ENCODE data around the gene ALDOA.

The ALDOA gene

DNA sequence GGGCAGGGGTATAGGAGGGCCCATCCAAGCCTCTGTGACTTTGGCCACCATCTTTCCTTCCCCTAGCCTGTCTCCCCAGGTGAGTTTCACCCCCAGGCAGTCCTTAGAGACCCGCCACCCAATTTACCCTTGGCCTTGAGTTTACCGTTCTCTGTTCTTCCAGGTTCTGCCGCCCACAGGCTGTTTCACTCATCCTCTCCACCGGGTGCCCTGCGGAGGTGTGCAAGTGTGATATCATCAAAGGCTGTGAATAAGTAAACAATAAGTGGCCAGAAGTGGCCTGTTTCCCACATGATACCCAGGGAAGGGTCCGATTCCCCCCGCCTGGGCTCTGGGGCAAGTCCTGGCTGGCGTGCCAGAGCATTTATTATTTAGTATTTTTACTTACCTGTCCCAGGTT lies 19.4 kb upstream of the ALDOA start:
- no peak for FAIRE-seq

DNA sequence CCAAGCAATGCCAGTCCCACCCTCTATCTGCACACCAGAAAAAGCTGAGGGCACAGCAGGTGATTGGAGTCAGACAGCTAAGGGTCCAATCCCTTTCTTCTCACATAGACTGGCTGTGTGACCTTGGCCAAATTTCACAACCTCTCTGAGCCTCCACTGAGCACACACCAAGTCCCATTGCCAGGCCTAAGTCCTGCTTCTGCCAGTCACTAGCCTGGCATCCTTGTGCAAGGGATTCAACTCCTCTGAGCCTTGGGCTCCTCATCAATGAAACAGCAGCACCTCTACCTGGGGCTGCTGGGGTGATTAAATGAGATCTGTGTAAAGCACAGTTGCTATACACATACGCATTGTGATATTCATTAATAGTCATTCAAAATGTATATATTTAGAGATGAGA lies 19.0 kb upstream of the ALDOA start:
- FAIRE-seq = no peak

DNA sequence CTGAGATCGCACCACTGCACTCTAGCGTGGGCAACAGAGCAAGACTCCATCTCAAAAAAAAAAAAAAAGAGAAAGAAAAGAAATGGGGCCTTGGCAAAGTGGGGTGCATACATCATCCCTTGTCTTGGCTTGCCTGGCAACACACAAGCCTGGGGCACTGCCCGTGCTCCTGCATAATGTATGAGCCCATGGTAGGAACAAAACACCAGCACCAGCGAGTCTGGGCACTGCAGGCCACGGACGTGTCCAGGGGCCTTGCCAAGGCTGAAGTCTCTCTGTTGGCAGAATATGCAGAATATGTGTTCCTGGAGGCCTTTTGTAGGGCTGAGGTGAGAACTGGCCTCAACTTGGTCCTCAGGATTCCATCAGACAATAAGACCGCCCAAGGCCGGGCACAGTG lies 15.7 kb upstream of the ALDOA start:
- FAIRE-seq = no peak

DNA sequence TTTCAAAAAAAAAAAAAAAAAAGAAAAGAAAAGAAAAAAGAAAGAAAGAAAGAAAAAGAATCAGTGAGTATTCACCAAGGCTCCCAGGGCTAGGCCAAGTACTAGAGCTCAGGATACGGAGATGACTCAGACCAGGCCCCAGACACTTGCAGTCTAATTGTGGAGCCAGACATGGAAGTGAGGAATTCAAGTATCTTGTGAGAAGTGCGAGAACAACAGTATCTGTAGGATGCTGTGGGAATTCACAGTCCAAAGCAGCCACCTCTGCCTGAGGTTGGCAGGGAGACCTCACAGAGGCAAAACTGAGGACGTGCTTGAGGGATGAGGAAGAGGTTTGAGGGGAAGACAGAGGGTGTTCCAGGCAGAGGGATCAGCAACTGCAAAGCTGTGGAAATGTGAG lies 14.0 kb upstream of the ALDOA start:
- no peak for FAIRE-seq

DNA sequence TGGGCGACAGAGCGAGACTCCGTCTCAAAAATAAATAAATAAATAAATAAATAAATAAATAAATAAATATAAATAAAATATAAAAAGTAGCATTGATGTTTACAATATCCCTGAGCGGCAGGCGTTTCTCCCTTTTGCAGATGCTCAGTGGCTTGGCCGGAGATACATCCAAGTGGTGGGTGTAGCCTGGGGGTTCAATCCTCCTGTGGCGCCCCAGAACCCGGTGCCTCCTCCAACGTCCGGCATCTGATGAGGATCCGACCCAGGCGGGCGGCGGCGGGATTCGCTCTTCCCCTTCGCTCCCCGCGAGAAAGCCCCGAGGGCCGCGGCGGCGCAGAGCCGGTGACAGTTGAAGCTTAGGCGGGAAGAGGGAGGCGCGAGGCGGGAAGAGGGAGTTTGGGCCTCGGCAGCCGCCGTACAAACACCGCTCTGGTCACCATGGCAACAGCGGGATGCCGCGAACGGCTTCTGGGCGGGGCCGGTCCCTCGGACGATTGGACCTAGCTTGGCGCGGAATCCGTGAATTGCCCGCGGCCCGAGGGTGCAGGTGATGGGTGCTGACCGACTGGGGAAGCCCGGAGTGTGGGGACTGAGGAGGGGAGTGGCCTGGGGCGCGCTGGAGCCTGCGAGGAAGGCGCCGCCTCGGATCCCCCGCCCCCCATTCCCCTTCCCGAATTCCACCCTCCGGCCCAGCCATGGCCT lies 12.7 kb upstream of the ALDOA start:
- FAIRE-seq = peak; percentile 70

DNA sequence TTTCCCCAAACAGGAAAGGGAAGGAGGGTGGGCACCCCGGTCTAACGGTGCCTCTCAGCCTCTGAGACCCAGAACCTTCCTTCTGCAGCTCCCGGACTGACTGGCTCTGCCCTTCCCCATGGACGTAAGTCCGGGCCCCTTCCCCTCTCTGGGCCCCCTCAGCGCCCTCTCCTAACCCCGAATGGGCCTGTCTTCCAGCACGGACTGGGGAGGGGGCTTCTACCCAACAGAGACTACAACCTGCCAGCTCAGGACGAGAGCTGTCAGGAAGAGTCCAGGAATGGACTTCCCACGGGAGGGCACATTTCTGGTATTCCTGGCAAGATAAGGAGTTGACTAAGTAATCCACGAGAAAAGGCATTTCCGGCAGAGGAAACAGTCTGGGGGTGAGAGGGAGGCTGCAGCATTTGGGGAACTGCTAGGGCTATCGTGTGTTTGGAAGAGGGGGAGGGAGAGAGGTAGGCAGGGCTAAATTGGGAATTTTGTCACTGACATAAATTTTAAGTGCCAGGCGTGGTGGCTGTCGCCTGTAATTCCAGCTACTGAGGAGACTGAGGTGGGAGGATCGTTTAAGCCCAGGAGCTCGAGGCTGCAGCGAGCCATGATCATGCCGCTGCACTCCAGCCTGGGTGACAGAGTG lies 12.1 kb upstream of the ALDOA start:
- FAIRE-seq = no peak

DNA sequence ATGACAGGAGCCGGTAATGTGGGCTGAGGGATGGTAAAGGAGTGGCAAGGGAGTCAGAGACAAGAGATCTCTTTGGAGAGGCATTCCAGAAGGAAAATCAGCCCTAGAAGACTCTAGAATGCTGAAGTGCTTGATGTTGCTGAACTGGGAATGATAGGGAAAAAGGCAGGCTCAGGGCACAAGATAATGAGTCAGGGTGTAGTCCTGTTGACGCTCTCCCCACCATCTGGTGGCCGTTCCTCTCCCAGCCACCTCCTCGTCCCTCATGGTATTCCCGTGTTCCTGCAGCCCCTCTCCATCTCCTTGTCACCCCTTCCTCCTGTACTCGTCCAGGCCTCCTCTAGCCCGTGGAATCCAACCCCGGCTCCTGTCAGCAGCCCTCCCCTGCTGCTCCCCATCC lies 11.1 kb upstream of the ALDOA start:
- FAIRE-seq = no peak

DNA sequence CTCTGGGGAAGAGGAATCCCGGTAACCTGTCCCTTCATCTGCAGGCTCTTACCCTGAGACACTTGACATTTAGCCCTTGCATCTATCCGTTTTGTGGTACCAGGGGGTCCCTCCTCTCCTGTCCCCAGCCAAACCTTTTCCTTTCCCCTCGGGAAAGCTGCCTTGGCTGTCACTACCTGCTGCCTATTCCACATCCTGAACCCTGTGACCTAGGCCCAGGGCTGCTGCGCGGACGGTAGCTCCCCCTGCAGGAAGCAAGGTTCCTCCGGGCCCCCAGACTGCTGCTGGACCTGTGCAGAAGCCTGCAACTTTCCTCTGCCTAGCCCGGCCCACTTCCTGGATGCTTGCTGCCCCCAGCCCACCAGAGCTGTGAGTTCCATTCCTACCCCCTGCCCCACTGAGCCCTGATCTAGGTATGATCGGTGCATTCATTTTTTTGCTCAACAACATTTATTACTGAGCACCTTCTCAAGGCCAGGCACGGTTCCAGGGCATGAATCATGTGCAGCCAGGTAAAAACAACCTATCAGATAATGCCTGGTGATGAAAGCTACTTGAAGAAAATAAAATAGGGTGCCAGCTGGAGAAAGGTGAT lies 10.5 kb upstream of the ALDOA start:
- no peak for FAIRE-seq

DNA sequence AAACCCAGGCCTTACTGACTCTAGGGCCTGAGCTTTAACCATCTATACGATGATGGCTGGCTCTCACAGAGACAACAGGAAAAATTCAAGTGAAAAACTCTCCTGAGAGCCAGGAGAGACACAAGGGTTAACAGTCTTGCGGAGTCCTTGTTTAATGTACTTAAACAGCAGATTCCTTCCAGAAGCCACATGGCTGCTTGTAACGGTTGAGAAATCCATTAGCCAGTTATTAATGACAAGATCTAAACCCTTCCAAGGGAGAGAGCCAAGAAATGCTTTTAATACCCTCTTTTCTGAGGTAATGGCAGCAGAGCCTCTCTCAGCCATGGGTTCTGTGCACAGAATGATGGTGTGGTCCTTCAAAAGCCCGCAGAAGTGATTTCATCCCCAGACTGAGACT lies 5.2 kb upstream of the ALDOA start:
- FAIRE-seq = no peak

DNA sequence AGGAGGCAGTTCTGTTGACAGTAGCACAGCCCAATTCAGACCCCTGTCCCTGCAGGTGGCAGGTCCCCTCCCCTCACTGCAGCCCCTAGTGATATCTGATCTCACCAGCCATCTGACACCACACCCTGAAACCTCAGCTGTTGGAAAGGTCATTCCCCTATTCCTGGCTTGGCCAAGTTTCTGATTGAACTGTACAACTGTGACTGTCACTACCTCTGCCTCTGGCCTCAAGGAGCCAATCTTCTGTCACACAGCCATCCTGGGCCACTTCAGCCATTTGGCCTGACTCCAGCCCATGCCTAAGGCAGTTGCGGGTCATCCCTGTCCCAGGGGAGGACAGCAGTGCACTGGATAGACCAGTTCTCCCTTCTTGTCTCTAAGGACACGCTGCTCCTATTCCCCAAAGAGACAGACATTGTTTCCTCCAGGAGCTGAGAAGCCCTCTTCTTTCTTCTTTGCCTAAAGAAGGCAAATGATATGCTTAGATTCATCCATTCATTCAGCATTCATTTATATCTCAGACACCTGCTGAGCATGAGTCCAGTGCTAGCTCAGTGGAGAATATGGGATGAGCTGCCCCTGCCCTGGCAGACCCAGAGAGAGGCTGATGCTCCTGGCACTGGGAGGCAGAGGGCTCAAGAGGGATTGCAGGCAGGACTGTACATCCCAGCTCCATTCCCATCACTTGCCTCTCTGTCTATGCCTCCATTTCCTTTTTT lies 4.6 kb upstream of the ALDOA start:
- no peak for FAIRE-seq

DNA sequence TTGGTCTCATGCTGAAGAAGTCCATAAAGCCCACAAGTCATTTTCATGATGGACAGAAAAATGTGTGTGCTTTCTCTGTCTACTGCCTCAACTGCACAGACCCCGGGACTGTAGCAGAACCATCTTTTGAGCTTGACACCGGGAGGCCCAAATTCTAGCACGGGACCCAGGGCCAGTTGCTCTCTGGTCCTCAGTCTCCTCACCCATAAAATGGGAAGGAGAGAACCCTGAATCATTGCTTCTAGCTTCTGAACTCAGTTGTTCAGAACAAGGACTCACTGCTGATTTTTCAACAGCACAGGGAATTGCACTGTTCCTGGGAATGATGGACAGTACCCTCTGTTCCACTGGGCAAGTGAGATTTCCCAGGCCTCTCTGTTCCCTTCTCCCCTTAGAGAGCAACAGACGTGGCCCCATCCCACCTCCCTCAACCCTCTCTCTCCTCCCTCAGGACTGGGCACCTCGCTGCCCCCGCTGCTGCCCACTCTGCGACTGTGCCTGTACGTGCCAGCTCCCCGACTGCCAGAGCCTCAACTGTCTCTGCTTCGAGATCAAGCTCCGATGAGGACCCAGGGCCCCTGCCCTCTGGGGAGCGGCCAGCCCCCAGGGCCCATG lies 2.2 kb upstream of the ALDOA start:
- no peak for FAIRE-seq

DNA sequence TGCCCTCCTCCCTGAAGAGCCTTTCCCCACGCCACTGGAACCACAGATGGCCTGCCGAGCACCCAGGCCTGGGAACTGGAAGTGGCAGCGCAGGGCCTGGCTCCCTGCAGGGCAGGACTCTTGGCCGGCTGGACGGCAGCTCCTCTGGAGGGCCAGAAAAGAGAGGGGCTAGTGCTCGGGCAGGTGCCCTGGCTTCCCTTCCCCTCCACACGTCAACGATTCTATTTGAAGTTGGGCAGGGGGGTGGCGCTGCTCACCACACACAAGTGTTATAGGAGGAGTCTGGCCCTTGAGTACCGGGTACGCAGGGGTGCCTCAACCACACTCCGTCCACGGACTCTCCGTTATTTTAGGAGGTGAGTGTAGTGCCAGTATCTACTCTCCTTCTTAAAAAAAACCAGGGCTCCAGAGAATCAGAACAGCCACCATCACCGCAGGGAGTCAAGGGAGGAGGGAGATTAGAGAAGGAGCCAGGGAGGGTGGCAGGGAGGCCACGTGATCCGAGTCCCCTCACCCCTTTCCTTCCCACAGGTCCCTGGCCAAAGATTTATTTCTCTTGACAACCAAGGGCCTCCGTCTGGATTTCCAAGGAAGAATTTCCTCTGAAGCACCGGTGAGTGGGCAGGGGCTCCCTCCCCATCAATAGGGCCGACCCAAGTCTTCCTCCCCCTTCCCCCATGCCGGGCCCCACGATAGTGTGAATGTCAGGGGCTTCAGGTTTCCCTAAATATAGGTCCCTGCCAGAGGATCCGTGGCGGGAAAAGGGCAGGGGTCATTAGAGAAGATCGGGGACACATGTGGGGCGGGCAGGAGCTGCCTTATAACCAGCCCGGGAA lies 1.4 kb upstream of the ALDOA start:
- FAIRE-seq = no peak

DNA sequence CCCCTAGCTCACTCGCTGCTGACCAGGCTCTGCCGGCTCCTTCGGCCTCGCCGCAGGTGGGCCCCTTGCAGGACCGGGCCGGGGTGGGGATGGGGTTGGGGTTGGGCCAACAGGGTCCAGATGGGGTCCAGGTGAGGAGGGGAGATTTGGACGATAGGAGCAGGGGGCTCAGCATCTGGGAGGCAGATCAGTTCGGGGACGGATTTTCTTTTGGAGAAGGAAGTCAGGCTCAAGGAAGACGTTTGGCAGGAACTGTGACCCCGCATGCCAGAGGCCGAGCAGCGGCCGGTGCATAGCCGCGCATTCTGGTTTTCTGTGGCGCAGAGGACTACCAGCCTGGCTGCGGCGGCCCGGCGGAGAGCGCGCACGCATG lies 845 bp upstream of the ALDOA start:
- FAIRE-seq = no peak

DNA sequence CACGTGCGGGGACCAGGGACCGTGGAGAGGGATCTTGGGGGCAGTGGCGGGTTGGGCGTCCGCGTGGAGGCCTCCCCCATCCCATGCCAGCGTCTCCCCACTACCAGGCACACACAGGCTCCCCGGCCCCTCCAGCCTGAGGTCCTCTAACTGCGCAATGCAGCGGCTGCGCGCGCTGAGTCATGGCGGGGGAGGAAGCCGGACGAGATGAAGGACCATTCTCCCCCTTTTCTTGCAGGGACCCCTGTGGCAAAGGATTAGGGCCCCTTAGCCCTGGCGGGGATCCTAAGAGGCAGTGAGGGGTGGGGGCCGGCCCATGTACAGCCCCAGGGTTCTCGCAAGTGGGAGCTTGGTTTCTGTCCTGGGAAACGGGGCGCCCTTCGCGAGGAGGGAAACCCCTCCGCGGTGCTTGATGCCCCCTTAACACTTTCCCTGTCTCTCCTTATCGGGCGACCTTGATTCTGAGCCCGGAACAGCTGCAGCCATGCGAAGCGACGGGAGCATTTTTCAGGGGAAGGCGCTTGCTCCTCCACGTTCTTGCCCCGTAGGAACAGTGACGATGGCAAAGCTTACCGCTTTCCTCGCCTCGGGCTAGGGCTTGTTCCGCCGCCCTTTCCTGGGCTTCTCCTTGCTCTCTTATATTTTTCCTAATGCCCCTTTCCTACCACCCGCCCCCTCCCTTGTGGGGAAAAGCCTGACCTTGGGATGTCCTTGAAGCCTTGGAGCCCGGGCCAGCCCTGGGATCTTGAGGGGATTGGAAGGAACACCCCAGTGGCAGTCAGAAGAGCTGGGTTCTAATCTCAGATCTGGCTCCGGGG lies 592 bp downstream of the ALDOA start:
- no peak for FAIRE-seq

DNA sequence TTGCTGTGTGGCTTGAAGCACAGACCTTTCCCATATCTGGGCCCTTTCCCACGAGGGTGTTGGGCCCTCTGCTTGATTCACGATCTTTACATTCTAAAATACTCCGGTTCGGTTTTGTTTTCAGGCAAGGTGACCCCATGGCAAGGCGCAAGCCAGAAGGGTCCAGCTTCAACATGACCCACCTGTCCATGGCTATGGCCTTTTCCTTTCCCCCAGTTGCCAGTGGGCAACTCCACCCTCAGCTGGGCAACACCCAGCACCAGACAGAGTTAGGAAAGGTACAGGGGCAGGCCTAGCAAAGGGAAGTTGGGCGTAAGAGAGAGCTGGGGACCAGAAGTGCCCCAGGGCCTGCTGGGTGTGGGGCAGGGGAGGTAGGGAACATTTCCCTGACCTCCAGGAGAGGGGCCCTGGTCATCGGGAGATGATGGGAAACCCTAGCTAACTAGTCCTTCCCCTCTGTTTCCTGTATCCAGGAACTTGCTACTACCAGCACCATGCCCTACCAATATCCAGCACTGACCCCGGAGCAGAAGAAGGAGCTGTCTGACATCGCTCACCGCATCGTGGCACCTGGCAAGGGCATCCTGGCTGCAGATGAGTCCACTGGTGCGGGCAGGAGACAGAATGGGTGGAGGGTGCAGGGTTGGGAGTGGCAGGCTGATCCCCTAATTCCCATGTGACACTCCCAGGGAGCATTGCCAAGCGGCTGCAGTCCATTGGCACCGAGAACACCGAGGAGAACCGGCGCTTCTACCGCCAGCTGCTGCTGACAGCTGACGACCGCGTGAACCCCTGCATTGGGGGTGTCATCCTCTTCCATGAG lies 1.4 kb downstream of the ALDOA start:
- FAIRE-seq = no peak

DNA sequence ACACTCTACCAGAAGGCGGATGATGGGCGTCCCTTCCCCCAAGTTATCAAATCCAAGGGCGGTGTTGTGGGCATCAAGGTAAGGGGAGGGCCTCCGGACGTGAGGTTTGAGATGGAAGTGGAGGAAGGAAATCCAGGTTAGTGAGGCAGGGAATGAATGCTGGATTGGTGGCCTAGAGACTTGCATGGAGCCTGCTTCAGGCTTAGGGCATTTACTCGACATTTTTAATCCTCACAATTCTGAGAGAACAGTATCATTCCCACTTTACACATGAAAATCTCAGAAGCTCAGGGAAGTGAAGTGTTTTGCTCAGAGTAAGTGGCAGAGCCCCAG lies 2.0 kb downstream of the ALDOA start:
- FAIRE-seq = no peak

DNA sequence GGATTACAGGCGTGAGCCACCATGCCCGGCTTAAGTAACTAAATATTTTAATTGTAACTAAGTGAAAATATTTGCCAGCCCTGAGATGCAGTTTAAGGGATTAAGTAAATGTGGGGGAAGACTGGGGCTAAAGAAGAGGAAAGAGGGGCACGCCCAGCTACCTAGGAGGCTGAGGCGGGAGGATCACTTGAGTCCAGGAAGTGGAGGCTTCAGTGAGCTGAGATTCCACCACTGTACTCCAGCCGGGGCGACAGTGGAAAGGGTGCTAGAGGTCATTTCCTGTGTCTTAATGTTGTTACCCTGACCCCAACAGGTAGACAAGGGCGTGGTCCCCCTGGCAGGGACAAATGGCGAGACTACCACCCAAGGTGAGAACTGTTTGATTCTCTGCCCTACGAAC lies 2.8 kb downstream of the ALDOA start:
- FAIRE-seq = no peak

DNA sequence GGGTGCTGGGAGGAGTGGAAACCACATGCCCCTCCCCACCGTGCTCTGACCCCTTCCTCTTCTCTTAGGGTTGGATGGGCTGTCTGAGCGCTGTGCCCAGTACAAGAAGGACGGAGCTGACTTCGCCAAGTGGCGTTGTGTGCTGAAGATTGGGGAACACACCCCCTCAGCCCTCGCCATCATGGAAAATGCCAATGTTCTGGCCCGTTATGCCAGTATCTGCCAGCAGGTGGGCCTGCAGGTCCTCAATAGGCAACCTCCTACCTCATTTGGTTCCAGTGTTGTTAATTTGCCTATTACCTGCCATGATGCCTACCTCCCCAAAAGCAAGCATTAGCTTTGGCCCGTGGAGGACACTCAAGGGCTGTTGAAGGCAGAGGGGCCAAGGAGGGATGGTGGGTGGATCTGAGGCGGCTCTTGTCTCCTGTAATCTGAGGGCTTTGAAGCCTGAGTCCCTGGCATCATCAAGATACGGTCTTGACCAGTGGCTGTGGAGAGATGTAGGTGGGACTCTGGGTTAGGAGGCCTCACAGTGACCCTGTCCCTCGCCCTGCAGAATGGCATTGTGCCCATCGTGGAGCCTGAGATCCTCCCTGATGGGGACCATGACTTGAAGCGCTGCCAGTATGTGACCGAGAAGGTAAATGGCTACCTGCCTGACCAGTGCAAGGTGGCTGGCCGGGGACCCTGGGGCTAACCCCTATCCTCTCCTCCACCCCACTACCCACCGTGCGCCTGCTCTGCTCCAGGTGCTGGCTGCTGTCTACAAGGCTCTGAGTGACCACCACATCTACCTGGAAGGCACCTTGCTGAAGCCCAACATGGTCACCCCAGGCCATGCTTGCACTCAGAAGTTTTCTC lies 3.4 kb downstream of the ALDOA start:
- no peak for FAIRE-seq

DNA sequence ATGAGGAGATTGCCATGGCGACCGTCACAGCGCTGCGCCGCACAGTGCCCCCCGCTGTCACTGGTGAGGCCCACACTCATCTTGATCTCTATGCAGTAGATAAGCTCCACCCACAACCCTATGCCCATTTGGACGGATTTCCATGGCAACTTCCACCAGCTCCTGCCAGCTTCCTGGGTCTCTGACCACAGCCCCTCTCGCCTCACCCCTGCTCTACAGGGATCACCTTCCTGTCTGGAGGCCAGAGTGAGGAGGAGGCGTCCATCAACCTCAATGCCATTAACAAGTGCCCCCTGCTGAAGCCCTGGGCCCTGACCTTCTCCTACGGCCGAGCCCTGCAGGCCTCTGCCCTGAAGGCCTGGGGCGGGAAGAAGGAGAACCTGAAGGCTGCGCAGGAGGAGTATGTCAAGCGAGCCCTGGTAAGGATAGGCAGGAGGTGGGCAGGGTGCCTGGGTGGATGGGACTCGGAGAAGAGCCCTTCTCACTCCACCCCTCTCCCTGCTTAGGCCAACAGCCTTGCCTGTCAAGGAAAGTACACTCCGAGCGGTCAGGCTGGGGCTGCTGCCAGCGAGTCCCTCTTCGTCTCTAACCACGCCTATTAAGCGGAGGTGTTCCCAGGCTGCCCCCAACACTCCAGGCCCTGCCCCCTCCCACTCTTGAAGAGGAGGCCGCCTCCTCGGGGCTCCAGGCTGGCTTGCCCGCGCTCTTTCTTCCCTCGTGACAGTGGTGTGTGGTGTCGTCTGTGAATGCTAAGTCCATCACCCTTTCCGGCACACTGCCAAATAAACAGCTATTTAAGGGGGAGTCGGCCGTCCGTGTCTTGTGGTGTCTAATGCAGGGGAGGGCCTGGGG lies 4.3 kb downstream of the ALDOA start:
- no peak for FAIRE-seq
